ENCODE measurements around the gene NUP214.
"Not testable (repeated sequence)": the region's sequence is repeated elsewhere in the genome, so short reads cannot be mapped to it uniquely, and the experiment has no call there.

NUP214 gene

DNA sequence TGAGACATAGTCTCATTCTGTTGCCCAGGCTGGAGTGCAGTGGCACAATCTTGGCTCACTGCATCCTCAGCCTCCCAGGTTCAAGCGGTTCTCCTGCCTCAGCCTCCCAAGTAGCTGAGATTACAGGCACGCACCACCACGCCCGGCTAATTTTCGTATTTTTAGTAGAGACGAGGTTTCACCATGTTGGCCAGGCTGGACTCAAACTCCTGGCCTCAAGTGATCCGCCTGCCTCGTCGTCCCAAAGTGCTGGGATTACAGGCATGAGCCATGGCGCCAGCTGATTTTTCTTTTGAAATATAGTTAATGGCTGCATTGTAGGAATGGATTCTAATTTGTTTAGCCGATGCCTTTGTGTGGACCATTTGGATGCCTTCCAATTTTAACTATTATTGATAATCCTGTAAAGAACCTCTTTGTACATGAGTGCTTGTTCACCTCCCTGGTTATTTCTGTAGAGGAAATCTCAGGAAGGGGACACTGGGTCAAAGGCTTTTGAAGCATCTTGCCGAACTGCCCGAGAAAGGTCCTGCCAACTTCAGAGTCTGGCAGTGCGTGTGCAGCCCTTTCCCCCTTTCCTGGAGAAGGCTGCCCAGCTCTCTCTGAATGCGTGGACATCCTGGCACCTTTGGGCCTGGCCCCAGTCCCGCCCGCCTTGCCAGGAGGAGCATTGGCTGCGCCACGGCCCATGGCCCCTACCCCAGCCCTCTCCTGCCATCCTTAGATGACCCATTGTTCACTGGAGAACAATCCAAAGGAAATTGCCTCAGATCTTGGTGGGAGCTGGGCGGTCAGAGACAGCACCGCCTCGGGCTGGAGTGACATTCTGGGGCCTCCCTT lies 8.9 kb upstream of the NUP214 start:
- DNase-seq: no peak

DNA sequence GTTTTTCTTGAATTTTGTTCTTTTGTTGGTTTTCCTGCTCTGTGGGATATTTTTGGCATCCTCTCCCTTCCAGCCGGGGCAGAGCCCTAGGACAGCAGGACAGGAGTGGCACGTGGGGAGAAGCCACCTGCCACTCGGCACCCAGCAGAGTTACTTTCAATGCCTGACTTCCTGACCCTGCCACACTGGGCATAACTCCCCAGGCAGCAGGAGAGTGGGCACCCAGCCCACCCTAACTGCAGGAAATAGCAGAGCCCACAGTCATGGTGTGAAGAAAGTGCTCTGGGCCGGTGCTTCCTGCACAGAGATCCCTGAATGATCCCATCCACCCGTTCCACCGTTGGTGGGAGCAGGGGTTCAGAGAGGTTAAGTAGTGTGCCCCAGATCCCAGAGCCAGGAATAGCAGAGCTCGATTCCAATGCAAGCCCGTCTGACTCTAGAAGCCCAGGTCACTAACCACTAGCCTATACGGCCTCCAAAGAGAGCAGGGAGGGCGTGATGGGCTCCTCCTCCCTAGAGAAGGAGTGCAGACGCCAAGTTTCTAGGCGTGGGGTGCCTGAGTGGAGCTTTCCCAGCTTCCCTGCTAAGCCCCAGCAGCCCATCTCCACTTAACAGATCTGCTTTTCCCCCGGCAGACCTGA lies 8.1 kb upstream of the NUP214 start:
- no peak for DNase-seq

DNA sequence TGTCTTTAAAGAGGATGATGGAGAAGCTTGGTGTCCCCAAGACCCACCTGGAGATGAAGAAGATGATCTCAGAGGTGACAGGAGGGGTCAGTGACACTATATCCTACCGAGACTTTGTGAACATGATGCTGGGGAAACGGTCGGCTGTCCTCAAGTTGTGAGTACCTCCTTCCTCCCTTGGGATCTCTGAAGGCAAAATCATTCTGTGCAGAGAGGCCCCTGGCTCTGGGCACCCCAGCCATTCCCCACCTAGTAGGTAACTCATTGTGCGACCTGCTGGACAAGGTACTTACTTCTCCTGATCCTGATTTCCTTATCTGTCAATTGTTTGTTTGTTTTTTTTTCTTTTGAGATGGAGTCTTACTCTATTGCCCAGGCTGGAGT lies 7.6 kb upstream of the NUP214 start:
- DNase-seq: no peak

DNA sequence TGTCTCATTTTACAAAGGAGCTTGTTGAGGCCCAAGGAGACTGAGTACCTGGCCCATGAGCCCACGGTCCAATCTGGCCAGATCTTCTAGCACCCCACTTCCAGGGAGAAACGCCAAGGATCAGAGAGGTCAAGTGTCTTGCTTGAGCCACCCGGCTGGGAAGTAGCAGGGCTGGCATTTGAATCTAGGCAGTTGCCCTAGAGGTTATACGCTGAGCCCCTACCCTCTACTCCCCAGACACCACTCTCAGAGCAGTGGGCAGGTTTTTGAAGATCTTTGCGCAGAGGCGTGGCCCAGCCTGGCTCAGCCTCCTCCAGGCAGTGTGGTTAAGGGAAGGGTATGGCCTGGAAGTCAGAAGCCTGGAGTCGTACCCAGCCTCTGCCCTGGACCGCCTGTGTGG lies 5.8 kb upstream of the NUP214 start:
- no peak for DNase-seq

DNA sequence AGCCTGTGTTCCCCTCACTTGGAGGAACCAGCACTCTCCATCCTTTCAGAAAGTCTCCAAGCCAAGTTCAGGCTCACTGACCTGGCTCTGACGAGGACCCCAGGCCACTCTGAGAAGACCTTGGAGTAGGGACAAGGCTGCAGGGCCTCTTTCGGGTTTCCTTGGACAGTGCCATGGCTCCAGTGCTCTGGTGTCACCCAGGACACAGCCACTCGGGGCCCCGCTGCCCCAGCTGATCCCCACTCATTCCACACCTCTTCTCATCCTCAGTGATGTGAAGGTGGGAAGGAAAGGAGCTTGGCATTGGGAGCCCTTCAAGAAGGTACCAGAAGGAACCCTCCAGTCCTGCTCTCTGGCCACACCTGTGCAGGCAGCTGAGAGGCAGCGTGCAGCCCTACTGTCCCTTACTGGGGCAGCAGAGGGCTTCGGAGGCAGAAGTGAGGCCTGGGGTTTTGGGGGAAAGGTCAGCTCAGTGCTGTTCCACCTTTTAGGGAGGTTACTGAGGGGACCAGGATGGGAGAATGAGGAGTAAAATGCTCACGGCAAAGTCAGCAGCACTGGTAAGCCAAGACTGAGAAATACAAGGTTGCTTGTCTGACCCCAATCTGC lies 4.7 kb upstream of the NUP214 start:
- DNase-seq: no peak

DNA sequence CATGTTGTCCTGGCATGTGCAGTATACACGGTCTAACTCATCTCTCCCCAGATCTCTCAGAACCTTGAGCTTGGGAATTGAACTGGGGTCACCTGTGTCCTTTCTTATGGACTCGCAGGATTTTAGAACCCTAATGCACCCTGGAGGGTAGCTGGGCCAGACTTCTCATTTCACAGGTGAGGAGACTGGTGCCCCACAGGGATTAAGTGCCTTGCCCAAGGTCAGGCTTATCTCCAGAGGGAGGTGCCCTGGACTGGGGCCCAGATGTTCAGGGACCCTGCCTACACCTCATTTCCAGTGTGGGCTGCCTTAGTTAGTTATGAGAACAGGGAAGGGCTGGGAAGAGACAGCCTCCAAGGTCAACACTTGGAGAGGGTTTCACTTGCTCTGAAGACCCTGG lies 4.0 kb upstream of the NUP214 start:
- DNase-seq: no peak

DNA sequence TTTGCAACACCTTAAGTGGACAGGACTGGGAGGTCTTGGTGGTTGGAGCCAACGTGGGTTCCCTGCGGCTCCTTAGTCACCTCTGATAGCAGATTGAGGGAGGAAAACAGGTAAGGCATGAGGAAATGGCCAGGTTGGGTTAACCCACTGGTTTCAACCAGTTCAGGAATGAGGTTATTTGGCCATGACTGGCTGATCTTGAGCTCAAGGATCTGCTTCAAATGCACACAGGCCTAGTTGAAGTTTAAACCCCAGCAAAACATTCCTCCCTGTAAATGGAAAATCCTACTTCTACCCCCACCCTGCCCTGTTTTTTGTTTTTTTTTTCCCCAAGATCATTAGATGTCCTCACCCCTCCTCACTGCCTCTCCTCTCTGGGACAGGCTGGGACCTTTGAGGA lies 3.2 kb upstream of the NUP214 start:
- DNase-seq: no peak

DNA sequence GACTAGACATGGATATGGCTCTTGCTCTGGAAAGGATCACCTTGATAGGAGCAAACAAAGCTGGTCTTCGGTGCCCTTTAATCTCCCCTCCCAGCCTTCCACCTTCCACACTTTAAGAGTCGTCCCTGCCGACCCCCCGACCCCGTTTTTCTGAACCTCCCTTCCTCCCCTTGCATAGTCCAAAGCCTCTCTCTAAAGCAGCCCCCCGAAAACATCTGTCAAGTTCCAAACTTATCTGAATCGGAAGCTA lies 423 bp upstream of the NUP214 start:
- DNase-seq: no peak

DNA sequence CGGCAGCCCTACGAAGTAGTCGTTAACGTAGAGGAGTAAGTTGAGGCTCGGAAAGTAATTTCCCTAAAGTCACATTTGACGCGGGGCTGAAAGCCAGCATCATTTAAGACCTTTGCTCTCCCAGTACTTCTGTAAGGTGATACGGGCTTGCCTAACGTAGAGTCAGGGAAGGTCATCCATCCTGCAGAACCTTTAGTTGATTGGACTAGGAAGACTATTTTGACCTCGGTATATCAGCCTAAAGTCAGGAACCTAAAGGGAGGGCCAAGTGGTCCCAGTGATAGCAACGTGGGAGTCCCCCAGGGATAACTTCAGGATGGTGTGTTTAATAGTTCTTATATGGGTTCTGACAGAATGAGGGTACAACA lies 657 bp downstream of the NUP214 start:
- DNase-seq: no peak

DNA sequence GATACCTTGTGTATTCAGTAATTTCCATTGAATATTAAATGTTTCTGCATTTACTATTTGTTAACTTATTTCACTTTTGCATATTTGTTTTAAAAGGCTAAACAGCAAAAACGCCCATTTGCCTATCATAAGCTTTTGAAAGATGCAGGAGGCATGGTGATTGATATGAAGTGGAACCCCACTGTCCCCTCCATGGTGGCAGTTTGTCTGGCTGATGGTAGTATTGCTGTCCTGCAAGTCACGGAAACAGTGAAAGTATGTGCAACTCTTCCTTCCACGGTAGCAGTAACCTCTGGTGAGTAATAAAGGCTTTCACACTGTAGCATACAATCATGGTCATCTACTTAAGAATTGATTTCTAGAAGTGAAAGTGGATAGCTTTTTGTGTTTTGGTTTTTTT lies 3.8 kb downstream of the NUP214 start:
- no peak for DNase-seq

DNA sequence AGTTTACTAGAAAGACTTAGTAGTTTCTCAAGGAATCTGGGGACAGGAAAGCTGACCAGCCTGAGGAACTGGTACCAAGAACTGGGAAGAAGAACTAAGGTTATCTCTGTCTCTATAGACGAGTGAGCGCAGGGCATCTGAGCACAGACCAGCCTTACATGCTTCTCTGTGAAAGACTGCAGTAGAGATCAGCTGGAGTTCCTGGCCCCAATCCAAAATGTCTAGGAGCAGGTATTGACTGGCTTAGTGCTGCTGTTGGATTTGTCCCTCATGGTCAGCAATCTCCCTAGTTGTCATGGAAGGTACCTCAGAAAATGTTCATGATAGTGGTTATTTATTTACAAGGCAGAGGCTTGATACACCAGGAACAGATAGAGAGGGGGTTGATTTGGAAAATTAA lies 13.3 kb downstream of the NUP214 start:
- DNase-seq: no peak

DNA sequence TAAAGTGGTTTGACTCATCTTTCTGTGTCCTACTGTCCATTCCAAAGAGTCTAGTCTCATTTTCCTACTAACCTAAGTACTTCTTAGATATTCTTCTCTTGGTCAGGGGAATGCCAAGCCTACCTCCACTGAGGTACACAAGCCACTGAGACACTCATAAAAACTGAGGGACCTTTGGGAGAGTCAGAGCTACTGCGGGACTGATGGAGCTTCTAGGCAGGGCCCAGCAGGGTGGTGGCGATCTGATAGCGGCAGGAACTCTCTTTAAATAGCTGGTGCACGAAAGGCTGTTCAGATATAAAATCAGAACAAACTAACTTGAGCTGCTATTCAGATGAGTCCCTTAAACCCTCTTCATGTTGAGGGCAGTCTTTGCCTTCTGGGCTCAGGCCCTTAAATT lies 14.7 kb downstream of the NUP214 start:
- no peak for DNase-seq

DNA sequence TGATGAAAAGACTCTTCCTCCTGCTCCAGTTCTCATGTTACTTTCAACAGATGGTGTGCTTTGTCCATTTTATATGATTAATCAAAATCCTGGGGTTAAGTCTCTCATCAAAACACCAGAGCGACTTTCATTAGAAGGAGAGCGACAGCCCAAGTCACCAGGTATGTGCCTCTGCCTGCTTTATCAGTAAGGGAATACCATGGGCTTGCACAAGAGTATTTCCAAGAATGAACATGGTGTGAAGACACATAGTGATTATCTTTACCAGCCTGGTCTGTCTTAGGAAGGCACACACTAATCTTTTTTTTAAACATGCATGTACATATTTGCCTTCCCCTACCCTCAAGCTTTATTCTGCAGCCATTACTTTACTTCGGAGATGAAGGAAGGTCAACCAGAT lies 15.2 kb downstream of the NUP214 start:
- no peak for DNase-seq

DNA sequence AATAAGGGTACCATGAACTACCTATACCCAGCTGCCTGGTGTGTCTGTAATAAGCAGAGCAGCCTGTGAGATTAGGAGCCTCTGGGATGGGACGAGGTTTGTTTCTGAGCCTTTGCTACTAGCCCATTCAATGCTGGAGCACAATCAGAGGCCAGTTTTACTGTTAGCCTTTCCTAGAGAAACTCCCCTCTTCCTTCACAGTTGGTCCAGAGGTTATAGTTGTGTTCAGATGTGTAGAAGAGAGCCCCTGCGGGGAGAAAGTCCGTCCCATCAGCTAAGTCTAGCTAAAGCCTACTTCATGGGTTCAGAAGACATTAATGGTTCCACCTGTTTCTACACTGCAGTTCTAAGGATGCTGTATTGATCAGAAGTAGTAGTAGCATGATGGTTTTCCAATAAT lies 16.8 kb downstream of the NUP214 start:
- DNase-seq: no peak

DNA sequence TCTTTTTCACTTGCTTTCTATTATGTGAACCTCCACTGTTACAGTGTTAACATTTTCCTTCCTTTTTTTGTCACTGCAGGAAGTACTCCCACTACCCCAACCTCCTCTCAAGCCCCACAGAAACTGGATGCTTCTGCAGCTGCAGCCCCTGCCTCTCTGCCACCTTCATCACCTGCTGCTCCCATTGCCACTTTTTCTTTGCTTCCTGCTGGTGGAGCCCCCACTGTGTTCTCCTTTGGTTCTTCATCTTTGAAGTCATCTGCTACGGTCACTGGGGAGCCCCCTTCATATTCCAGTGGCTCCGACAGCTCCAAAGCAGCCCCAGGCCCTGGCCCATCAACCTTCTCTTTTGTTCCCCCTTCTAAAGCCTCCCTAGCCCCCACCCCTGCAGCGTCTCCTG lies 18.8 kb downstream of the NUP214 start:
- DNase-seq: no peak

DNA sequence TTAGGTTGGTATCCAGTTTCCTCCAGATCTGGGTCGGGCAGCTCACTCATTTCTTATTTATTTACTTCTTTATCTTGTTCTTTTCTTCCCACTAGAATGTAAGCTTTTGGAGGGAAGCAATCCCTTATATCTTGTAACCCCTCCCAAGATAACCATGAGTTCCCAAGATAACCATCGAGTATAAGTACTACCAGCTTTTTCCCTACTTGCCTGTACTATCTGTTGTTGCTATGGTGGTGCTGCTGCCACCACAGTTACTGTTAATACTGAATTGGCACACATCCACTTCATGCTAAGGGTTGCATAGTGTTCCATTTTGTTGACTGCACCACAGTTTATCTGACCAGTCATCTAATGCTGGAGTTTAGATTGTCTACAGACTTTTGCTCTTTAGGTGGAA lies 19.9 kb downstream of the NUP214 start:
- DNase-seq: no peak

DNA sequence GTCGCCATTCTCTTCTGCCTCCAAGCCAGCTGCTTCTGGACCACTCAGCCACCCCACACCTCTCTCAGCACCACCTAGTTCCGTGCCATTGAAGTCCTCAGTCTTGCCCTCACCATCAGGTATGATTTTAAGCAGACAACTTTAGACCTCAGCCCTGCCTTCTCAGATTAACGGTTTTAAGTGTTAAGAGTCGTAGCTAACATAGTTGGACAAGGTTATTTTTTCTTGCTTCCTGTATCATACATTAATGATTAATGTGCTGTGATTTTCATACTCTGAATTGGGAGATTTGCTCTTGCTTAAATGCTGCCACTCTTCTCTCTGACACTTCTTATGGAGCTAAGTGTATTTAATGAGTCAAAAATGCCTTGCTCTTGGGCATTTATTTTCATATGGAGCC lies 20.8 kb downstream of the NUP214 start:
- no peak for DNase-seq

DNA sequence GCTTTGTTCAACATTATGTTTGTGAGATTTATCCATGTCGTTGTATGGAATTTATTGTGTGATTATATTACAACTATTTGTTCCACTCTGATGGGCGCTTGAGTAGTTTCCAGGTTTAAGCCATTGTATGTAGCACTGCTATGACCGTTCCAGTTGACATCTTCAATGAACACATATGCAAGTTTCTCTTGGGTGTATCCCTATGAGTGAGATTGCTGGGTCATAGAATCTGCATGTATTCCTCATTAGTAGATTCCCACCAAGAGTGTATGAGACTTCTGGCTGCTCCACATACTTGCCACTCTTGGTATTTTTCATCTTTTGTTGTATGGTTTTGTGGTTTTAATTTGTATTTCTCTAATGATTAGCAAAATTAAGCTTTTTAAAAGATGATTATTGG lies 22.9 kb downstream of the NUP214 start:
- DNase-seq: no peak

DNA sequence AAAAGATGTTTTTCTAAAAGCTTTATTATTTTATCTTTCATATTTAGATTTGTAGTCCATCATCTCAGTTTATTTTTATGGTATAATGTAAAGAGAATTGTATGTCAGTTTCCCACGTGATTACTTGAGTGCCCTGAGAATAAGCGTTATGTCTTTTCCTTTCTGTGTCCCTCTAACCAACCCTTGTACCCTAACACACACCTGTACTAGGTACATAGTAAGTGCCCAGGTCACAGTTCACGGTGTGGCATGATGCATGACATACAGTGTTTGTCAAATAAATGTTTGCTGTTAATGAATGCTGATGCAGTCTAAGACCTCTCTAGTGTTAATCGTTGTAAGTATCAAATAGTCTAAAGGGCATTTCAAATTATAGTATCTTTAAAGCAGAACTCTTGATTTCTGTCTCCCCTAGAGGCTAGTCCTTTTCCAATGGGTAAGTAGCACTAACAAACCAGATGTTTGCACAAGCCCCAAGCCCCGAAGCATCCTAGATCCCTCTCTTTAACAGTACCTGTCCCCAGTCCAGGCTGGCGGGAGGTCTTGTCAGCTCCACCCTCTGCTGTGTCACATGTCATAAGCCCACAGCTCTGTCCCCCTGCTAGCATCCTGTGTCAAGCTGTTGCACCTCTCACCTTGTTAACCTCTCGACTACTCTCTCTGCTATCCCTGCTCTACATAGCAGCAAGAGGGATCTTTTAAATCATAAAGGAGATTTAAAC lies 23.7 kb downstream of the NUP214 start:
- DNase-seq: no peak

DNA sequence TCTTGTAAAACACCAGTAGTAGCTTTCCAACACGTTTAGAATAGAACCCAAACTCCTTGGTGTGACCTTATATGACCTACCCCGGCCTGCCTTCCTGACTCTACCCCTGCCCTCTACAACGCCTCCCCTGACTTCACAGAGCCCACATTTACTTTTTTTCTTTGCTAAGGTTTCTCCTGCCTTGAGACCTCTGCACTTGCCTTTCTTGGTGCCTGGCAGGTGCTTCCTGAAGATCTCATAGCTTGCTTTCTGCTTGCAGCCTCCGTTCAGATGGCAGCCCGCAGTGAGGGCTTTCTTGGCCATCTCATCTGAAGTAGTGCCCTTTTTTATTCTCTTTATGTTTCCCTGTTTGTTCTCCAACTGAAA lies 24.3 kb downstream of the NUP214 start:
- DNase-seq: no peak

DNA sequence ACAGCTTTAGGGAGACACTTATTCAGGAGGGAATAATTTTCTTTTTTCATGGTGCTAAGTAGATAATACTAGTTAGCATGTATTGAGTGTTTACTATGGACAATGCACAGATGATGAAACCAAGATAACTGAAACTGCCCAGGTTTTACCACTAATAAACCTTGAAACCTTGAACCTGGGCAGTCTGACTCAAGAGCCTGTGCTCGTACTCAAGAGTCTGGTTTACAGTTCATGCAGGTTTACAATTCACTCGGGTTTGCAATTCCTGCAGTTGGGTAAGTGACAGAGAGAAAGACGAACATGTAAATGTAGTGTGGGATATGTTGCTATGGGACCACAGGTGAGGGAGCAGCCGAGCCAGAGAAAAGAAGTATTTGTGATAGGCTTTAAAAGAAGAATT lies 28.2 kb downstream of the NUP214 start:
- no peak for DNase-seq

DNA sequence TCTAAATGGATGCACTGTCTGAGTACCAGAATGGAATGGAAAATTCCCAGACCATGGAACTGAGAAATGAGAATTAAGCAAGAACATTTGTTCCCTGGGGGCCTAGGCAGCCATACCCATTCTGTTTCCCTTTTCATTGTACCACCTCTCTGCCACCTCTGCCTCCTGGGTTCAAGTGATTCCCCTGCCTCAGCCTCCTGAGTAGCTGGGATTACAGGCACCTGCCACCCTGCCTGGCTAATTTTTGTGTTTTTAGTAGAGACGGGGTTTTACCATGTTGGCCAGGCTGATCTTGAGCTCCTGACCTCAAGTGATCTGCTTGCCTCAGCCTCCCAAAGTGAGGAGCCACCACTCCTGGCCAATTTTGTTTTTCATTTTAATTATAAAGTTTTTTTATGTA lies 33.3 kb downstream of the NUP214 start:
- DNase-seq: not testable (repeated sequence)

DNA sequence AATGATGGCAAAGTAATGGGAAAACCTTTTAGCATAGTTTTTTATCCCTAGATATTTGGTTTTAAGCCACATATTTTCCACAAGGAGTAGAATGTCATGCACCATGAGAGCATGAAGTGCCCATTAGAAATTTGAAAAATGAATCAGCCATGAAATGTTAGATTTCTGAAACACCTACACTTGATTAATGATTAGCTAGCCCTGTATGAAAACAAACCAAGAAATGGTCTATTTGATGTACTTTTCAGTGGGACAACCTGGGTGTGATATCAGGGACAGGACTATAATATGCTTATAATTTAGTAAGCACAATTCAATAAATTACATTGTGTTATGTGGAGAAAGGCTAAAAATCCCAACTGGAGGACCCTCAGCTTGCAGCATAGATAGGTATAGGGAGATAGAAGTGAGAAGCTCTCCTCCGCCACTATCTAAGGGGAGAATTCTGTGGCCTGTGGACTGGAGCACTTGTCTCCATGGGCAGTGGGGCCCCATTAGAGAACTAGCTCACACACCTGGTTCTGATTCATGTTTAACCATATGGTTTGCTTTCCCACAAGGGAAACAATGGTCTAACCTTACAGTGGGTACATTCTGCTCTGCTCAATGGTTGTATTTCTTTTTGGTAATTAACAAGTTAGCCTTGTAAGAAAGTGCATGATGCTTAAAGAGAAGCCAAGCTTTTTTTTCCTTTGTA lies 35.2 kb downstream of the NUP214 start:
- DNase-seq: no peak

DNA sequence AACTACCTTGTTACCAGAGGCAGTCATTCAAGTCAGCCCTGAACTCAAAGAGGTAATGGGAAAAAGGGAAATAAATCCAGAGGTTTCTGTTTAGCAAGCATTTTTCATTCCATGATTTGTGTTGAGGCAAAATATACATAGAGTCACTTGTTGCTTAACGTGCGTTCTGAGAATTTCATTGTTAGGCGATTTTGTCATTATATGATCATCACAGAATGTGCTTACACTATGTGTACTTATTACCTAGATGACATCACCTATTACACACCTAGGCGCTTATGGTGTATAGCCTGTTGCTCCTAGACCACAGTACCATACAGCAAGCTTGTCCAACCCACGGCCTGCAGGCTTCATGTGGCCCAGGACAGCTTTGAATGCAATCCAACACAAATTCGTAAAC lies 36.2 kb downstream of the NUP214 start:
- DNase-seq: no peak
